Stimulated activated CD4-positive, alpha-beta T cell treated with anti-CD3 and anti-CD28 coated beads, TNF-alpha, amount 100 ng/mL, for 48 hours (primary cell): Measurements from ENCODE around the gene RAD51B.

Source experiments
- DNase-seq, 3 donors: peaks; one replicate each; pipeline ENCODE4 v3.0.0-alpha.2; 2020; ENCODE audit warnings: low read depth in 3 of 3

RAD51B gene

GRCh38 chr14:68590201-68590522, 770.6 kb downstream of the RAD51B start:
- DNase-seq: no peak

GRCh38 chr14:68591786-68592185, 772.2 kb downstream of the RAD51B start:
- DNase-seq: no peak

- no peak for DNase-seq
These were observed 773.5 kb downstream of the RAD51B start for GRCh38 chr14:68592948-68593556.

GRCh38 chr14:68593806-68594536, 774.4 kb downstream of the RAD51B start:
- no peak for DNase-seq

- no peak for DNase-seq
These were observed 775.3 kb downstream of the RAD51B start for GRCh38 chr14:68594737-68595380.

GRCh38 chr14:68596211-68596610, 776.6 kb downstream of the RAD51B start:
- DNase-seq: no peak

- DNase-seq: no peak
These were observed 777.1 kb downstream of the RAD51B start for GRCh38 chr14:68596701-68597100.

- DNase-seq: no peak
These were observed 778.5 kb downstream of the RAD51B start for GRCh38 chr14:68598089-68598488.

- no peak for DNase-seq
These were observed 779.3 kb downstream of the RAD51B start for GRCh38 chr14:68598621-68599447.

GRCh38 chr14:68599896-68600610, 780.5 kb downstream of the RAD51B start:
- DNase-seq: no peak

- no peak for DNase-seq
These were observed 782.9 kb downstream of the RAD51B start for GRCh38 chr14:68602507-68602906.

GRCh38 chr14:68603533-68604360, 784.2 kb downstream of the RAD51B start:
- DNase-seq: no peak

GRCh38 chr14:68604361-68604730, 784.8 kb downstream of the RAD51B start:
- no peak for DNase-seq

- no peak for DNase-seq
These were observed 785.2 kb downstream of the RAD51B start for GRCh38 chr14:68604822-68605221.

- no peak for DNase-seq
These were observed 786.6 kb downstream of the RAD51B start for GRCh38 chr14:68606176-68606575.

GRCh38 chr14:68606644-68607043, 787.1 kb downstream of the RAD51B start:
- no peak for DNase-seq

- no peak for DNase-seq
These were observed 787.7 kb downstream of the RAD51B start for GRCh38 chr14:68607081-68607866.

GRCh38 chr14:68607867-68608573, 788.4 kb downstream of the RAD51B start:
- DNase-seq: no peak

- no peak for DNase-seq
These were observed 789.0 kb downstream of the RAD51B start for GRCh38 chr14:68608574-68608962.
